A549 treated with dexamethasone at 1 μM for 4 hours (cell line): ENCODE measurements around the gene DNAH3. TPM values are rescaled to one million over a fixed set of nuclear protein-coding genes. Genes with fewer than 3 reads are reported as not detected.

Source experiments
- total RNA-seq: library from RNA; stranded (reverse); fragments of 200-300 nt; extraction: Qiagen RNA extraction; gene quantifications from 5 replicates; pipeline ENCODE4 v1.2.3, GENCODE V29; 2022

The DNAH3 gene
- total RNA-seq: 0.13 to 0.36 TPM (median 0.22 TPM) in 5 replicates

GRCh38 chr16:21150375-21151001 is at the start of gene DNAH3:
Gene DNAH3 (minus strand): TSS chr16:21150846. CDS start chr16:21150319, 527 bp downstream.

GRCh38 chr16:21158208-21159110 is 7.8 kb upstream of the DNAH3 start, which contains the start of gene LDAF1:
Gene LDAF1 (plus strand): TSS chr16:21158674. CDS start chr16:21161183, 2,509 bp downstream.

GRCh38 chr16:20900299-20901067 is 250.2 kb downstream of the DNAH3 start, which contains the start of the genes DCUN1D3 and LYRM1:
Gene DCUN1D3 (minus strand): TSS chr16:20900358. CDS start chr16:20862538, 37,820 bp downstream.
Gene LYRM1 (plus strand): TSS chr16:20900771. CDS start chr16:20915556, 14,785 bp downstream.

Other genes with a start within 250 kb of the DNAH3 start
- 14.2 to 17.6 TPM (median 17.1 TPM) in 5 replicates for gene LDAF1, start 7.8 kb upstream of the DNAH3 start, total RNA-seq
- gene ZP2, start 60.7 kb upstream of the DNAH3 start, total RNA-seq: not detected in 5 replicates
- gene ANKS4B, start 82.9 kb upstream of the DNAH3 start, total RNA-seq: 0.02 to 0.06 TPM (median 0.04 TPM) in 4 of 5 replicates, not detected in the other
- gene CRYM, start 127.4 kb upstream of the DNAH3 start, total RNA-seq: 1.3 to 2.2 TPM (median 2.1 TPM) in 5 replicates